Activated CD8-positive, alpha-beta memory T cell treated with anti-CD3 and anti-CD28 coated beads, Interleukin-2, amount 50 U/mL, for 48 hours (primary cell): ENCODE data around the gene TSPAN7.

Experiments
- DNase-seq: peaks from one replicate; pipeline ENCODE4 v3.0.0-alpha.2; 2020

Gene TSPAN7

DNA sequence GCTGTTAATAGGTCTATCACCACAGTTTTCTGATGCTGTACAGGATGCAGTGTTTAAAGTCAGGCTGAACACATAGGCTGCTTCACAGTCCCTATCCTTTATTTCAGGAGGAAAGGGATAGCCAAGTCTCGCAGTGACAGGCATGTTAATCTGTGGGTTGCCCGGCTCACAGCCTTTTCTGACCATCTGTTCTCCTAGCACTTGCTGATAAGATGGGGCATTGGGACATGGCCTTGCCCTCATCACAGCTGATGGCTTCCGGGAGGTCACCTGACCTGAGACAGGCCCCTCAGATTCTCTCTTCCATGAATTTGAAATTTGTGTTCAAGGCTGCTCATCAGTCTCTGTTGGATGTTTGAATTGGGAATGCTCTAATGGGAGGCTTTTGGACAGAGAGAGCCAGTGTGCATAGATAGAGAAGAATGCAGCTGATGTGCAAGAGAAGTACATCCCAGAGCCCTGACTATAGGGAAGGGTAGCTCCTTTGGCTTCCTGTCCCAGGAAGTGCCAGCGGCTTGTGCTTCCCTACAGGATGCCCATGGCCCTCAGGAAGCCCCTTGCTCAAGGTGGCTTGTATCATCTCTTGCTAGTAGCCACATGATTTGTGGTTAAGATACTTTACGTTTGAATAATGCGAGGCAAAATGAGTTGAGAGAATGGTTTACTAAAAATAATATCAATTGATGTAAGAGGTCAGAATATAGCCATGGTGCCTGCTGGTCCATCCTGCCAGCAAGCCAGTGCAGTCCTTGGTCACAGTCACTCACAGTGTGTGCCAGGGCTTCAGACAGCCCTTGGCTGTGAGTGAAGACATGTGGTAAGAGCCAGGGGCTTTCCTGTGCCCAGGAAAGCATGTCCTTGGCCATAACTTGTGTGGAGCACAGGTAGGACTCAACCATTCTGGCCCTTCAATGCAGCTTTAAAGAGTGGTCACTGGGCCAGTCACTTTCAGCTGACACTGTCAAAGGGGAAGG lies 88.6 kb downstream of the TSPAN7 start:
- no peak for DNase-seq

DNA sequence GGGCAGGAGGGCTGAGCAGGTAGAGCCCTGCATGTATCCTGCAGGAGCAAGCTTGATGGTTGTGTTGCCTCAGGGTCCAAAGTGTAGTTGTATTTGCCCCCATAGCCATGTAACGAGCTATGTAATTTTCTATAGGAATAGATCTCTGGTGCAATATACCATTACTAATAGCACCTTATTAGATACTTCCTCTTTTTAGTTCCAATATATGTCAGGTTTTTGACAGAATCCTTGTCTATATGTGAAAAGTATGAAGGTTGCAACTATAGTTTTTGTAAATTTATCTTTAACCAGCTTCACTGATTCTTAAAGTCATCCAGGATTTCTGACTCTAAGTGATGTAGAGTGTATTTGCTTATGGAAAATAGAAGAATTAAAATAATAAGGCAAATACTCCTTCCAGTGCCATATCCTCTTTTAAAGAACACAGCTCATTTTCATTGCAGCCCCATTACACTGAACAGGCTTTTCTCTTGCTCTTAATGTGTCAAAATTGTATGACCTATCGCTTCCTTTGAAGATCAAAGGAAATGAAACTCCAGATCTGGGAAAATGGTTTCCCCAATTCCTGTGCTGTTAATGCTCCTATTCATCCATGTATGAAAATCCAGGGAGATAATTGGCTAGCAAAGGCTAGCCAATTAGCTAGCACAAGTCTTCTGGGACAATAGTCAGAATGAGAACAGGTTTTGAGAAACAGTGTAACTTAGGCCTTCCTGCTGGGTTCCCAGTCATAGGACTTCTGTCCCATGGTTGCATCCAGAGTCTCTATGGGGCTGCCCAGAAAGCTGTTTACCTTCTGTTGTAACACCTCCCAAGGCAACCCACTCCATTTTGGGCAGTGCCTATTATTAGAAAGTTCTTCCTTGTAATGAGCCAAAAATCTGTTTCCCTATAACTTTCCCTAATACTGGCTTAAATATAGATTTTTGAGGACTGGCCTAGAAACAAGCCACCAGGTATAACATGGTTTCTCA lies 90.6 kb downstream of the TSPAN7 start:
- DNase-seq, result no peak

DNA sequence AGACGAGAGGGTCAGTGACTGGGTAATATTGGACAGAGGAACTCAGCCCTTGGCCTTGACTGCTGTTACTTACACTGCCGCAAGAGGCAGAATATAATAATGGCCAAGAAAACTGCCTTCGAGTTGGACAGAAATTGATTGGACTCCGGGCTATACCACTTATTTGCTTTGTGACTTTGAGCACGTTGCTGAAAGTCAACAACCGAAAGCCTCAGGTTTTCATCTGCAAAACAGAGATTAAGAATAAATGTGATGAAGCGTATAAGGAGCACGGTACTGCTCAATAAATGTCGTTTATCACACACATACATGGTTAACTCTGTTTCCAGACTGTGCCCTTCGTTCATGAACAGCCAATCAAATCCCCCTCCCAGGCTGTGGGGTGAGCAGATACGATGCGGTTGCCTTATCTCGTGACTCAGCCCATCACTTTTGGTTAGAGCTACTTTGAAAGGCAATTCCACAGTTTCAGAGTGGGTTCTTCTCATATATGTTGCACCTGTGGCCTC lies 91.6 kb downstream of the TSPAN7 start:
- DNase-seq, result no peak

DNA sequence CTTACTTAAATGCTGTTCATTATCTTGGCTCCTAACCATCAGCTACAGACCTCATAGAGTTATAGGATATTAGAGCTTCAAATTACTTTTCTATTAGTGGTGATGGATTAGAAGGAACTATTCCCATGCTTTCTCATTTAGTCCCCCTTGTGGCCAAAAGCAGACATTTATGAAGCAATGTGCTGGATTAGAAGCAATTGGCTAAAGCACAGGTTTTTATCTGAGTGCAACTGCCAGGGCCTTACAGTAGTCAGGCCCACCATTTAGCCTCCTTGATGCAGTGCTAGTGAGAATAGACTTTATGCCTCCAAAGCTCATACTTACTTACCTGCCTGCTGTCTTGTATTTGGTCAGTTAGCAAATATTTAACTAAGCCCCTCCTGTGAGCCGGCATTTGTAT lies 93.0 kb downstream of the TSPAN7 start:
- no peak for DNase-seq

DNA sequence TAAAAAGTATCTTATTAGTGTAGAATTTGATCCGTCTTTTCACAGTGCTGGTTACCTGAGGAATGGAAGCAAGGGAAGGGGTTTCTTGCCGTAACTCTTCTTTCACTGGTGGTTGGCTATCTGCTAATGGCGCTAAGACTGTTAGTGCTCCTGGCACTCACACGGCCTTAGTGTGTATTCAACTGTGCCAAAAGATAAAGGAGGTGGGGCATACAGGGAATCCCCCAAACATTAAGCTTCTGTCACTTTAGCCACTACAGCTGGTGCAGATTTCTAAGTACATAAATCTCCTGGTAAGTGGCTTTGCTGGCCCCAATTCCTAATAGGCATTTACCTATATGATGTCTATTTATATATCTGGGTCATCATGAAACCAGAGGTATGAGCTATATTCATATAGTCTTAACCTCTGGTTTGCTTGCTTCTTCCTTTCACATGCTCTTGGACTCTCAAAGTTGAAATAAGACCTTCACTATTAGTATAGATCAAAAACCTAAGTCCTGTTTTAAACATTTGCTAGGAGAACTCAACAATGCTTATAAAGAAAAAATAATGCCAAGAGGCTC lies 95.1 kb downstream of the TSPAN7 start:
- no peak for DNase-seq

DNA sequence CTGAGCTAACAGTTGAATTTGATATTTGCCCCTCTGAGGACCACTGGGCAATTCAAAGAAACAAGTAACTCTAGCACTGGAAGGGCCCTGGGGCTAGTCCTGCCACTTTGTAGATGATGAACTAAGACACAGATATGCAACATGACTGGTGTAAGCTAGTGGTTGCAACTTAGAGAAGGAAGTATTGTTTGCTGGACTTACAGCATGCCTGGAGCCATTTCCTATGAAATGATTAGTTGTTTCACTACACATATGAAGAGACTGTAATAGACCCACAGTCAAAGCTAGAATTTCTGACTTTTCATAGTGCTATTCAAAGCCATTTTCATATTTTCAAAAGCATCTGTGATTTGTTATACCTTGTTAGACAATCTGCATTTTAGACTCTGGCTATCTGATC lies 96.2 kb downstream of the TSPAN7 start:
- DNase-seq, result no peak

DNA sequence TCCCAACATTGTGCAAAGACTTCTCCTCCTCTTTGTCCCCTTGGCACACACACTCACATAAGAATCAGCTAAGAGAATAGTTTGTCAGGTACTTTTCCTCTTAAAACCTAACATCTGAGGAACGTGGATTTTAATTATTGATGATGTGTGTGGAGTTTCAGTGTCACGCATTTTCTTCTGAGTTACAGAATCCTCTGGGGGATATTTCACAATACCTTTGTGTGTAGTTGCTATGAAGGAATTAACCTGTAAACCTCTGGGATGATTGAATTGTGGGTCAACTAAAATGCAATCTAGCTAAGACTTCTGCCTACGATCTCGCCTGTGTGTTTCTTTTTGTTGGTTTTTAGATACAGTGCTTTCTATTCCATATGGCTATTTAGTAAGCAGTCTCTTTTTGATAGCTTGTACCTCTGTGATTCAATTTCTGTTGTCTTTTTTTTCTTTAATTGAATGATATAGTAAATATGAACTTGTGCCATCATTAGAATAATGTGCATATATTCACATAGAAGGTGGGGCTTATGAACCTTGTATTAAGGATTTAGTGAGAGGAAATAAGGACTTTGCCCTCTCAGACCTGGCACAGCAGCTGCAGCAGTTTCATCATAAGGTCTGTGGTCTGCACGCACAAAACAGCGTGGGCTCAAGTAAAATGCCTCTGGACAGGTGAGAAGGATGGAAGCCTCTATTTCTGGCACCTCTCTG lies 99.2 kb downstream of the TSPAN7 start:
- no peak for DNase-seq

DNA sequence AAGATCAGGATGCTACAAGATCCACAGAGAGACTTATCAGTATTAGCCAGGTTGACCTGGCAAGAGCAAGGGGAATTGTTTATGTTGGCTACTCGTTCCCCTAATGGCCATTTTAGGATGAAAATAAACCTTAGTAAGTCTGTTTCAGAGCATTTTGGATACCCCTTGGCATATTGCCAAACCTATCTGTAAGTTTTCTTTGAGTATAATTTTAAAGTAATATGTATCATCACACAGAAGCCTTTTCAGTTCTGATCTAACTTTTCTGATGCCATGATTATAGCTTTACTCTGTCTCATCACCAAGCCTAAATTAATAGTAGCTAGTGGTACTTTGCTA lies 99.7 kb downstream of the TSPAN7 start:
- no peak for DNase-seq

DNA sequence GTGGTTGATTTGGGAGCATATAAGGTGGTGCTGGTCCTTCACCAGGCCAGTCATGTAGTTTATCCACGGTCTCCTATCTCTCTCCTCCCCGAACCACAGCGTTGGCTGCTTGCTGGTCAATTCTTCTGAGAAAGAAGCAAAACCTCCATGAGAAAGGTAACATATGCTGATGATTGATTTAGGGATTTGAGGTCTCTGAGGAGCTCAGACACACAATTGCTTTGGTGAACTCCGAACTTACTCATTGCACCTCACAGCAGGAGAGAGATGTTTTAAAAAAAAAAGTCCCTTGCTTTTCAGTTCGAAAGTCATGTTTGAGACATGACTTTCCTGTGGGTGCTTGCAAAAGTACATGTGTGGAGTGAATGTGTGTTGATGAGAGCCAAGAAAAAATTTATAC lies 100.2 kb downstream of the TSPAN7 start:
- DNase-seq, result no peak

DNA sequence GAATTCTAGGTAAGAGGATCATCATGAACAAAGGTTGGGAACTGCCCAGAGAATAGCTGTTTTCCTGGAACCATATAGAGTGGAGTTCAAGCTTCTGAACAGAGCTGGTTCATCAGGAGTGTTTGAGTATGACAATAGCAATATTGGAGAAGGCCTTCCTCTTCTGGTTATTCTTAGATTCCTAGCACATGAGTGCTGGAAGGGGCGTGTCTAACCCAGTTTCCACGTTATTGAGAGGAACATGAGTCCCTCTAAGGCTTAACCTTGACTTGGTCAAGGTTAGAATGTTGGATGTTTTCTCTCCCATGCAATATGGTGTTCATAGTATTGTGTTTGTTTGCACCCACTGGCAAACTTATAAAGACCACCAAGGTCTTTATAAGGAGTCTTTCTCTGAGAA lies 101.3 kb downstream of the TSPAN7 start:
- no peak for DNase-seq

DNA sequence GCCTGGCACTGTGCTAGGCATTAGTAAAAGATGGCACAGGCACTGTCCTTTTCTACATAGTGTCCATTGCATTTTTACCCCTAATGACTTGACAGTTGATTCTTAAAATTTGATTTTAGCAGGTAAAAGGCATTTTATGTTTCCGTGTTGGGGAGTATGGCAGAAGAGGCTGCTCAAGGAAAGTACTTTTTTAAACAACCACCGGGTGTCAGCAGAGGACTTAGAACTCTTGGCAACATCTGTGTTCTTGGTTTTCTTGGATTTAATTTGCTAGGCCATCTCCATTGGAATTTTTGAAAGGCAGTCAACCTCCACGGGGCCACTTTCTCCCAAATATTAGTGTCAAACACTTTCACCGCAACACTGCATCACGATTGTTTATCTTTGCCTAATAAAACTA lies 102.9 kb downstream of the TSPAN7 start:
- DNase-seq, result no peak

DNA sequence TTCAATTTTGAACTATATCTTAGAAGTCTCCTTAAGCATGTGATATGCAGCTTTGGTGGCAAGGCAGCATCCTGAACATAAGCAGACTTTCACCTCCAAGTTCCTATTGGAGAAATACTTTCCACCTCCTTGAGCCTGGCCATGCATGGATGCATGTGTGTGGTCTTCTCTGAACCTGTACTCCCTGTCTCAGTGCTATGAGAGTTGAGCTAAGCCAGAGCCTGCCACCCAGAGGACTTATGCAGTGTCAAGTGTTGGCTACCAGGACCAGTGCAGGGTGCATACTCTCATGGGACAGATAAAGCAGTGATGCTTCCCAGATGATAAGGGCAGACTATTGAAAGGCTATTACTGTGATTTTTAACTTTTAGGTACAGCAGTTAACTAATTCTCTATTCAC lies 105.6 kb downstream of the TSPAN7 start:
- no peak for DNase-seq

DNA sequence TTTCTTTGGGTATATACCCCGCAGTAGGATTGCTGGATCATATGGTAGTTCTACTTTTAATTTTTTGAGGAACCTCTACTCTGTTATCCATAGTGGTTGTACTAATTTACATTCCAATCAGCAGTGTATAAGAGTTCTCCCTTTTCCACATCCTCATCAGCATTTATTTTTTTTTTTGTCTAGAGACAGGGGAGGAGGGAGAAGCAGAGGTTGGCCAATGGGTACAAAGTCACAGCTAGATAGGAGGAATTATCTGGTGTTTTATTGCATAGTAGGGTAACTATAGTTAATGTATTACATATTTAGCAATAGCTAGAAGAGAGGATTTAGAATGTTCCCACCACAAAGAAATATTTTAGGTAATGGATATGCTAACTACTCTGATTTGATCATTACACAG lies 107.4 kb downstream of the TSPAN7 start:
- DNase-seq, result no peak

DNA sequence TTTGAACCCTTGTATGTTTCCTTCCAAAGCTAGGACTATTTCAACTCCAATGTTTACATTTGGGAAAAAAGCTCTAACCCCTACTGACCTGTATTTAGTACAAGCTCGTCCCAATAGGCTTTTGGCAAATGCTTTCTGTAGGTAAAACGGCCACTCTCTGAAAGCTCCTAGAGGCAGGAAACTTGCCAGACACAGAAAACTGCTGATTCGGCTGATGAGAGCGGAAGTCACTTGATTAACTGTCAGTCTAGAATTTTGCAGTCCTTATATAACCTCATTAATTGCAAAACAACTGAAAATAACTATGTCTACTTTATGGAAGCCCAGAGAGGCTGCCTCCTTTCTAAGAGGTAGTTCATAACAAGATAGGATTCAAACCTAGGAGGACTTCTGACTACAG lies 108.1 kb downstream of the TSPAN7 start:
- no peak for DNase-seq

DNA sequence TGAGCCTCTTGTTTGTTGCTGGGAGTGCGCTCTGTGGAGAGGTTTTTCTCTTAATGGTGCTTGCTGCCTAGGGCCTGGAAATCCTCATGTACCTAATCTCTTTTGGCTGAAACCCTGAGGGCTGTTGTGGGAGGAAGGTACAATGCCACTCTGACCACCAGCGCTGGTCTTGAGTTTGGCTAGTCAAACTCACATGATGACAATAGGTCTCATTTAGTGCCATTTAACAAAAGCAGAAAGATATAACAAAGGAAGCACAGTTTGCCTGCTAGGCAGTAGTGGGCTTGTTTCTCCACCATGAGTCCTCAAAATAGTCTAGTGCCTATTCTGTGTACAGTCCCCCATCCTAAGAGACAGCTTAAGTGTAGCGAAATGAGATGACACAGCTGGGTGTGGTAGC lies 111.3 kb downstream of the TSPAN7 start:
- no peak for DNase-seq

DNA sequence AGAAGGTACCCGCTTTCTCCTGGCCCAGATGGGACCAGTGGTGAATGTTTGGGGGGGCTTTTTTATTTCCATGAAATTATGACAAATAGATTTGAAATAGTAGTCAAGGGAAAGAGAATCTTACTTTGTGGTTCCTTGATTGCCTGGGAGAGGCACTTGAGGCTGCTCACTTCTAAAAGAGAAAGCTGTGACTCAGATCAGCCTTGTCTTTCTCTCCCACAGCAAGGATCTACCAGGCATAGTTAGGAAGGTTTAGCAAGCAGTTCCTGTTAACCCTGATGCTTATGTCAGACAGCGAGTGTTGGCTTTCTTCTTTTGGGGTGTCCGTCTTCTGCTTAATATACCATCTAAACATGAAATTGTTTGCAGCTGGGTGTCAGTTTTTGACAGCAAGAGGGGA lies 114.5 kb downstream of the TSPAN7 start:
- no peak for DNase-seq

DNA sequence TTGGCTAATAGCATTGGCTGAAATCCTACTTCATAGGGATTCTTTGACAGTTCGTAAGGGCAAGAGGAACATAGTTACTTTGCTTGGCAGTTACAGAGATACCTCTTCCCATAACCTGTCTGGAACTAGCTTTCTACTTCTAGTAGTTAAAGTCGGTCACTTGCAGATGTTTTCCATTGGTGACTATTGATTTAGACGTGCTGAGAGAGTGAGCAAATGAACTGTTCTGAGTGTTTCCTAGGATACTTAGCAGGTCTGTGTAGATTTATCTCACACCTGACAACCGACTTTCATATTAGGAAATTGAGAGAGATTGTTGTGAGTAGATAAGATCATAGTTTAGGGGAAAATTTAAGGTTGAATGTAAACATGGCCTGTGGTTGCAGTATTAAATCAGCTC lies 116.8 kb downstream of the TSPAN7 start:
- DNase-seq, result no peak

DNA sequence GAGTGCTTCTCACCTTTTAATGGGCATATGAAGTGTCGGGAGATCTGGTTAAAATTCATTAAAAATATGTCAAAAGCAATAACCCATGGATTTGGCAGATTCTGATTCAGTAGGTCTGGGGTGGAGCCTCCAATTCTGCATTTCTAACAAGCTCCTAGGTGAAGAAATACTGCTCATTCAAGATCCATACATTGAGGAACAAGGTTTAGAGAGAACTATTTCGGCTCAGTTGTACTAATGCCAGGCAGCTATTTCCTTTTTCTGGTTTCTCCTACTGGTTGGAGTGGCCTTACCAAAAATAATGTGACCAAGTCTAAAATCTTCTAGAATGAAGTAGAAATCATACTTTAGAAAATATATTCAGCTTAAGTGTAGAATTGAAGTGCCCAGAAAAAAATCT lies 117.5 kb downstream of the TSPAN7 start:
- DNase-seq, result no peak

DNA sequence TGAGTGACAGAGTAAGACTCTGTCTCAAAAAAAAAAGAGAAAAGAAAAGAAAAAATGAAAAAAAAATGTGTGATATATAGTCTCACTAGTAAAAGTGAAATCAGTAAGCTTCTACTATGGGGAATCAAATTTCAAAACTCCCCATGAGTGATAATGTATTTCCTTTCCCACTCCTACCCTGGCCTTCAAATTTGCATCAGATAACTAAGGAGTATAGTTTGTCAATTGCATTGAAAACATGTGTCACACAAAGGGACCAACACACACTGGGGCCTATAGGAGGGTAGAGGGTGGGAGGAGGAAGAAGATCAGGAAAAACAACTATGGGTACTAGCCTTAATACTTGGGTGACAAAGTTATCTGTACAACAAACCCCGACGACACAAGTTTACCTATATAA lies 118.4 kb downstream of the TSPAN7 start:
- no peak for DNase-seq

DNA sequence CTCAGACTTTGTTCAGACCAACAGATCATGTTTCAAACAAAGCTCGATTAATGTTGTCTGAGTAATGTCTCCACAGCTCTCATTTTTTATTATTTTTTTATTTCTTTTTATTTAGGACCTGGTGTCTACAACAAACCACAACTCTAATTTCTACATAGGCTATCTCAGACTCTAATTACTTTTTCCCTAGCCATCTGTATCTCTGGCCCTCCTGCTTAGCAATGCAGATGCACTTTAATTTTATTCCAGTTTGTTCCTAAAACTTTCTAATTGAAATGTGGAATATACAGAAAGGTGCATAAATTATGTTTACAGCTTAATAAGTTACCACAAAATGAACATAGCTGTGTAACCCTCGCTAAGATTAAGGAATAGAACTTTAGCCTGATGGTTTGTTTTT lies 120.8 kb downstream of the TSPAN7 start:
- no peak for DNase-seq

DNA sequence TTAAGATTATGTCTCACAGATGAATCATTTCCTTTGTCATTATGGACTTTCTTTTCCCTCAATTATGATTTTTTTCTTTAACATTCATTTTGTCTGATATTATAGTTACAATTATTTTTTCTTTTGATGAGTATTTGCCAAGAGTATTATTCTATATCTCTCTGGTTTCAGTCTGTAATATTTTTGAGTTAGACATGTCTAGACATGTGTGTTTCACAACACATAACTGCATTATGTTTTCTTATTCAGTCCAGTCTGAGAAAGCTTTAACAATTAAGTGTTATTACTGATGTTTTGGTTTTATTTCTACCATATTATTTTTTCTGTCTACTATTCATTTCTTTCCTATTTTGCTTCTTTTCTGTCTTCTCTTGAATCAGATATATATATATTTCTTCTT lies 131.6 kb downstream of the TSPAN7 start:
- no peak for DNase-seq

DNA sequence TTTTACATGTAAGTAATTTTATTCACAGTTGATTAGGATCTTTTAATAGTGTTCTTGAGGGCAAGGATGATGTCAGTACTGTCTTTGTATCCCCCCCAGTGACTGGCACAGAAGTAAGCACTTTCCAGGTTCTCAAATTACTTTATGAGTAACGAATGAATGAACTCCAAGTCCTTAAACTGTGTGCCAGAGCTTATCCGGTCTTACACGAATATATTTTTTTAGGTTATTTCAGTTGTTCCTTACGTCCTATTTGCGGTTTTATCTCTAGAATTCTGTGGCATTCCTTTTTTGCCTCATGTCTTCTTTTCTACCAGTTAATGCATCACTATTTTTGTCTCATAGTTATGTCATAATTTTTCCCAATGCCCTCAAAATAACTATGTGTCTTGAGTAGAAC lies 133.1 kb downstream of the TSPAN7 start:
- DNase-seq, result no peak

DNA sequence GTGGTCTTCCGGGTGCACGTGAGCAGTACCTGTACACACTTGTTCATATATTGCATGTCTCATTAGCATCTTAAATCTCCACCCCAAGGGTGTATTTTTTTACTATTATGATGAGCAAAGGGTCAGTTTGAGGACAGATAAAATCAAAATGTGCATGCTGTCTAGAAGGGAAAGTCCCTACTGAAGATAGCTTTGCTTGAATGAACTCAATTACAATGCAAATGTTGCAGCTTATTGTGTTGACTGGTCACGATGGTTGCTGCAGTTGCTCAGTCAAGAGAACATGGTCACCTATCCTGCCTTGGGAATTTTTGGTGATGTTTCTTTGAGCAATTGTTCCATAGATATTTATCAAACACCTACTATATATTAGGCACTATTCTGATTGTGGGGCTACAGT lies 136.1 kb downstream of the TSPAN7 start:
- no peak for DNase-seq
